HCT116 (cell line): ENCODE data around the gene SNPH. TPM values are rescaled to one million over a fixed set of nuclear protein-coding genes. Genes with fewer than 3 reads are reported as not detected.

Experiments used
- ATAC-seq: fragments of 200-7000 bp; cut with Tn5 transposase; 2 replicates; pipeline ENCODE4 v1.9.1; 2020; ENCODE audit warnings: mild to moderate bottlenecking, moderate library complexity
- BruUV-seq: library from RNA; stranded (reverse); fragments of 400-500 nt; replicated peaks from 2 replicates; lab custom pipeline; 2021; lab: Mats Ljungman, UMichigan
- CTCF ChIA-PET: fragments of 300-600 bp; sonication (Branson Sonifier 250); formaldehyde crosslinking; loops from one replicate; lab custom pipeline; 2021; ENCODE audit warnings: antibody characterized with exemption; lab: Charles Lee
- POLR2A ChIA-PET: fragments of 300-600, 350-600 bp; sonication (Branson Sonifier 250); formaldehyde crosslinking; loops from one replicate; lab custom pipeline; 2021; ENCODE audit warnings: antibody characterized with exemption; lab: Charles Lee
- RAD21 ChIA-PET, 2 experiments: fragments of 300-600 bp; sonication (Branson Sonifier 250); formaldehyde crosslinking; loops; one replicate each; lab custom pipeline; 2023; ENCODE audit warnings: low total read pairs in 2 of 2; ENCODE audit not compliant: uncharacterized antibody in 2 of 2, unreplicated experiment in 2 of 2, low non-redundant PET in 1 of 2; lab: Charles Lee
- DNase-seq: peaks from one replicate; pipeline ENCODE4 v3.0.0-alpha.2; 2010; ENCODE audit warnings: low read depth, low spot score
- H2AFZ ChIP-seq: fragments of 200-600 bp; shearing (Covaris generic), sonication (generic); 2 replicates; pipeline ENCODE4 v1.6.1; 2017; ENCODE audit warnings: low read depth, mixed run types, mixed read lengths, antibody characterized with exemption, low read length; ENCODE audit not compliant: poor library complexity, severe bottlenecking
- H3K27ac ChIP-seq: 2 replicates; pipeline ENCODE4 v1.5.1; 2012; ENCODE audit warnings: low read depth, low read length
- H3K27me3 ChIP-seq: fragments of 200-600 bp; sonication (generic); 2 replicates; pipeline ENCODE4 v1.6.1; 2016; ENCODE audit warnings: mixed run types, low read length, mixed read lengths; ENCODE audit not compliant: insufficient read depth
- H3K36me3 ChIP-seq, 2 experiments: fragments of 200-500 bp in 1 of 2; fragments of 200-600 bp in 1 of 2; sonication (Bioruptor generic) in 1 of 2; sonication (generic) in 1 of 2; 2 replicates each; pipeline versions ENCODE4 v1.5.1 to v1.6.1; 2014 to 2016; ENCODE audit warnings: low read length in 2 of 2, inconsistent platforms in 1 of 2, mixed read lengths in 1 of 2, mixed run types in 1 of 2; ENCODE audit not compliant: insufficient read depth in 2 of 2, control insufficient read depth in 1 of 2
- H3K4me1 ChIP-seq, 2 experiments: fragments of 200-600 bp in 1 of 2; sonication (generic) in 1 of 2; 2 replicates each; pipeline versions ENCODE4 v1.5.1 to v1.6.1; 2012 to 2017; ENCODE audit warnings: low read length in 2 of 2, inconsistent platforms in 1 of 2, mild to moderate bottlenecking in 1 of 2, mixed read lengths in 1 of 2, mixed run types in 1 of 2, moderate library complexity in 1 of 2; ENCODE audit not compliant: insufficient read depth in 2 of 2, control insufficient read depth in 1 of 2
- H3K4me2 ChIP-seq: fragments of 200-600 bp; sonication (generic); 2 replicates; pipeline ENCODE4 v1.6.1; 2017; ENCODE audit warnings: mixed run types, low read length, mixed read lengths
- H3K4me3 ChIP-seq, 2 experiments: fragments of 200-600 bp in 1 of 2; sonication (generic) in 1 of 2; replicated peaks in 1 of 2; 2 replicates each; pipeline ENCODE4 v1.5.1; 2011 to 2016; ENCODE audit warnings: low read length in 2 of 2, control low read depth in 1 of 2, low read depth in 1 of 2, mild to moderate bottlenecking in 1 of 2, mixed read lengths in 1 of 2, mixed run types in 1 of 2
- H3K79me2 ChIP-seq: fragments of 200-600 bp; sonication (generic); 2 replicates; pipeline ENCODE4 v1.6.1; 2017; ENCODE audit warnings: mild to moderate bottlenecking, mixed run types, low read length, moderate library complexity, mixed read lengths; ENCODE audit not compliant: insufficient read depth
- H3K9ac ChIP-seq: fragments of 200-600 bp; sonication (generic); 2 replicates; pipeline ENCODE4 v1.6.1; 2016; ENCODE audit warnings: low read length, mixed read lengths
- H3K9me2 ChIP-seq: fragments of 200-600 bp; sonication (generic), shearing (Covaris generic); 2 replicates; pipeline ENCODE4 v1.6.1; 2017; ENCODE audit warnings: mixed run types, mild to moderate bottlenecking, moderate library complexity; ENCODE audit not compliant: insufficient read depth
- H3K9me3 ChIP-seq, 2 experiments: fragments of 200-500 bp in 1 of 2; fragments of 200-600 bp in 1 of 2; sonication (Bioruptor generic) in 1 of 2; sonication (generic) in 1 of 2; 2 replicates each; pipeline ENCODE4 v1.6.1; 2014 to 2017; ENCODE audit warnings: low read length in 2 of 2, mixed read lengths in 2 of 2, inconsistent platforms in 1 of 2, low read depth in 1 of 2, mild to moderate bottlenecking in 1 of 2, mixed run types in 1 of 2, moderate library complexity in 1 of 2; ENCODE audit not compliant: control insufficient read depth in 1 of 2, insufficient read depth in 1 of 2
- H4K20me1 ChIP-seq: fragments of 200-600 bp; sonication (generic), shearing (Covaris generic); 2 replicates; pipeline ENCODE4 v1.6.1; 2017; ENCODE audit warnings: mixed run types, mild to moderate bottlenecking, moderate library complexity; ENCODE audit not compliant: insufficient read depth
- ATF3 ChIP-seq: IDR thresholded peaks from 2 replicates; pipeline ENCODE4 v1.6.1; 2012
- CEBPB ChIP-seq: IDR thresholded peaks from 2 replicates; pipeline ENCODE4 v1.6.1; 2012; ENCODE audit warnings: low read depth
- CTCF ChIP-seq, 3 experiments: fragments of 200-600 bp in 1 of 3; sonication (generic) in 1 of 3; IDR thresholded peaks in 2 of 3; conservative IDR thresholded peaks in 1 of 3; 2 replicates each; pipeline ENCODE4 v1.5.1; 2012 to 2017; ENCODE audit warnings: low read depth in 2 of 3, low read length in 2 of 3, antibody characterized with exemption in 1 of 3, borderline replicate concordance in 1 of 3, control low read depth in 1 of 3, mild to moderate bottlenecking in 1 of 3, mixed read lengths in 1 of 3, mixed run types in 1 of 3, moderate library complexity in 1 of 3; ENCODE audit not compliant: insufficient read depth in 1 of 3
- ELF1 ChIP-seq: IDR thresholded peaks from 2 replicates; pipeline ENCODE4 v1.6.1; 2012; ENCODE audit warnings: low read depth, borderline replicate concordance
- EZH2phosphoT487 ChIP-seq: fragments of 200-600 bp; IDR thresholded peaks from 2 replicates; pipeline ENCODE4 v1.6.1; 2018; ENCODE audit warnings: antibody characterized with exemption, borderline replicate concordance
- FOSL1 ChIP-seq: IDR thresholded peaks from 2 replicates; pipeline ENCODE4 v1.6.1; 2012; ENCODE audit warnings: low read depth
- JUND ChIP-seq: IDR thresholded peaks from 2 replicates; pipeline ENCODE4 v1.6.1; 2012
- MAX ChIP-seq: IDR thresholded peaks from 2 replicates; pipeline ENCODE4 v1.6.1; 2012
- POLR2A ChIP-seq: IDR thresholded peaks from 2 replicates; pipeline ENCODE4 v1.7.0; 2011; ENCODE audit warnings: borderline replicate concordance; ENCODE audit not compliant: insufficient read depth, insufficient read length; ENCODE audit errors: extremely low read depth
- RAD21 ChIP-seq: IDR thresholded peaks from 2 replicates; pipeline ENCODE4 v1.6.1; 2012; ENCODE audit warnings: low read depth, mild to moderate bottlenecking
- REST ChIP-seq: IDR thresholded peaks from 2 replicates; pipeline ENCODE4 v1.6.1; 2012; ENCODE audit warnings: low read depth
- SIN3A ChIP-seq: IDR thresholded peaks from 2 replicates; pipeline ENCODE4 v1.6.1; 2012; ENCODE audit warnings: low read depth
- TCF7L2 ChIP-seq: IDR thresholded peaks from 2 replicates; pipeline ENCODE4 v1.7.0; 2011; ENCODE audit warnings: borderline replicate concordance, inconsistent platforms; ENCODE audit not compliant: insufficient read depth, insufficient read length; ENCODE audit errors: extremely low read depth
- YY1 ChIP-seq: IDR thresholded peaks from 2 replicates; pipeline ENCODE4 v1.6.1; 2011; ENCODE audit warnings: low read length, low read depth, moderate library complexity, mild to moderate bottlenecking; ENCODE audit not compliant: insufficient replicate concordance; ENCODE audit errors: extremely low read depth
- intact Hi-C: fragments of 100-400 bp; cut with micrococcal nuclease; formaldehyde crosslinking; loops from 2 replicates; pipeline ENCODE4 v1.10.0; 2022
- total RNA-seq: library from RNA; stranded (reverse); gene quantifications from one replicate; pipeline ENCODE4 v1.2.1, GENCODE V29; 2021; ENCODE audit not compliant: unreplicated experiment

The SNPH gene
- total RNA-seq, 1 experiment from 2014 or later, result 3.2 TPM

GRCh38 chr20:1225783-1226654 is 40.1 kb upstream of the SNPH start, which contains the start of gene RAD21L1 (continued):
- TF ChIP-seq REST, result no peak
- no peak for TF ChIP-seq FOSL1
- TF ChIP-seq YY1, result no peak
- no peak for TF ChIP-seq JUND
- TF ChIP-seq, all 23 proteins: peak for 4

GRCh38 chr20:1229541-1229940 is 36.6 kb upstream of the SNPH start:
- no peak for ATAC-seq
- intact Hi-C loops, result no loop called here
- no peaks in the 10 kb centered on the region for H3K79me2 ChIP-seq
- no peaks in the 10 kb centered on the region for H3K36me3 ChIP-seq
- BruUV-seq, result no TSS peak
- no peaks in the 10 kb centered on the region for H4K20me1 ChIP-seq
- H3K27ac ChIP-seq, result no peak overlapping the region
- H3K4me2 ChIP-seq, result no peak overlapping the region
- no peaks in the 10 kb centered on the region for H3K9me3 ChIP-seq
- ChIA-PET CTCF (no interaction called here), POLR2A (no interaction called here), RAD21 (no interaction called here)
- H3K4me1 ChIP-seq, result peaks cover 6 to 18% of the 10 kb centered on the region in 2 experiments
- H3K9me2 ChIP-seq, result no peaks in the 10 kb centered on the region
- H3K27me3 ChIP-seq, result no peaks in the 10 kb centered on the region
- no peak for DNase-seq
- H3K4me3 ChIP-seq, result no peak overlapping the region
- H2AFZ ChIP-seq, result no peak overlapping the region
- H3K9ac ChIP-seq, result no peak overlapping the region
- TF ChIP-seq JUND (no peak), RAD21 (no peak), MAX (no peak), CEBPB (no peak), CTCF (IDR thresholded peaks at IDR 0.05 in 2 of 3, conservative IDR thresholded peaks at IDR 0.05 in 1 of 3; ENCODE audit: borderline replicate concordance in 1 of 3, insufficient read depth in 1 of 3, low read depth in 2 of 3, low read length in 2 of 3) (no peak), ATF3 (no peak), REST (no peak), POLR2A (no peak), ELF1 (no peak), EZH2phosphoT487 (no peak), FOSL1 (no peak), SIN3A (no peak), TCF7L2 (no peak)
